Measurements from ENCODE around the gene SNRPE.
A peak's percentile ranks its signal among the peaks of the same experiment; 100 is the strongest.

The SNRPE gene

GRCh38 chr1:203891950-203892349 is 30.6 kb downstream of the SNRPE start:
- Histone ChIP-seq H2BK5ac (ENCODE audit: low read length) (no peak overlapping the region), H3K23ac (ENCODE audit: low read depth, low read length, poor library complexity) (no peak overlapping the region), H2BK15ac (ENCODE audit: low read length) (no peak overlapping the region), H4K8ac (ENCODE audit: low read depth, low read length) (no peak overlapping the region), H3K9ac (ENCODE audit: low read depth, low read length, poor library complexity) (no peak overlapping the region), H3K14ac (ENCODE audit: low read length) (no peak overlapping the region), H3K18ac (ENCODE audit: low read length) (no peak overlapping the region), H2BK12ac (ENCODE audit: low read length) (no peak overlapping the region), H3K27me3 (ENCODE audit: control insufficient read depth in 3 of 3, insufficient read depth in 3 of 3, low read depth in 1 of 3, low read length in 3 of 3) (no peaks in the 10 kb centered on the region), H2BK120ac (ENCODE audit: low read depth, low read length) (no peak overlapping the region), H3K4ac (ENCODE audit: low read length) (no peak overlapping the region), H3K4me3 (ENCODE audit: low read length in 2 of 2) (no peak overlapping the region), H3K36me3 (replicated peaks in 1 of 2; ENCODE audit: control insufficient read depth in 2 of 2, insufficient read depth in 2 of 2, low read length in 2 of 2) (no peaks in the 10 kb centered on the region), H3K27ac (replicated peaks; ENCODE audit: low read length) (no peak overlapping the region), H3K4me1 (ENCODE audit: control insufficient read depth in 2 of 2, insufficient read depth in 1 of 2, low read depth in 1 of 2, low read length in 2 of 2) (no peaks in the 10 kb centered on the region), H2AFZ (ENCODE audit: low read length) (no peak overlapping the region), H3K9me3 (replicated peaks in 1 of 2; ENCODE audit: control insufficient read depth in 2 of 2, insufficient read depth in 1 of 2, low read depth in 1 of 2, low read length in 2 of 2) (peaks cover 0 to 1% of the 10 kb centered on the region in 2 donors), H3K4me2 (ENCODE audit: insufficient read depth, low read length, poor library complexity, severe bottlenecking) (no peak overlapping the region), H3K79me1 (ENCODE audit: low read depth, low read length) (no peaks in the 10 kb centered on the region), H4K91ac (ENCODE audit: low read depth, low read length, poor library complexity) (no peak overlapping the region), H2AK5ac (ENCODE audit: low read depth, low read length) (no peak overlapping the region)
- WGBS, 2 donors (ENCODE audit: extremely low coverage in 2 of 2, insufficient read length in 2 of 2, insufficient replicate concordance in 1 of 2): no CpG with 5 or more reads among the region's 2 CpGs
- no peak for DNase-seq (ENCODE audit: low spot score)

GRCh38 chr1:203898458-203899352 is 37.3 kb downstream of the SNRPE start:
- no peaks in the 10 kb centered on the region for H3K27me3 ChIP-seq (ENCODE audit: control insufficient read depth in 3 of 3, insufficient read depth in 3 of 3, low read depth in 1 of 3, low read length in 3 of 3)
- no CpG with 5 or more reads among the region's 12 CpGs for WGBS, 2 donors (ENCODE audit: extremely low coverage in 2 of 2, insufficient read length in 2 of 2, insufficient replicate concordance in 1 of 2)
- H2BK15ac ChIP-seq (ENCODE audit: low read length): no peak overlapping the region

GRCh38 chr1:203899353-203899716 is 37.9 kb downstream of the SNRPE start:
- no peak overlapping the region for H3K4me2 ChIP-seq (ENCODE audit: insufficient read depth, low read length, poor library complexity, severe bottlenecking)
- H3K79me1 ChIP-seq (ENCODE audit: low read depth, low read length): no peaks in the 10 kb centered on the region
- no CpG with 5 or more reads among the region's 1 CpG for WGBS, 2 donors (ENCODE audit: extremely low coverage in 2 of 2, insufficient read length in 2 of 2, insufficient replicate concordance in 1 of 2)
- H3K4me1 ChIP-seq (ENCODE audit: control insufficient read depth in 2 of 2, insufficient read depth in 1 of 2, low read depth in 1 of 2, low read length in 2 of 2): no peaks in the 10 kb centered on the region
- no peak overlapping the region for H3K4ac ChIP-seq (ENCODE audit: low read length)
- no peak overlapping the region for H2AFZ ChIP-seq (ENCODE audit: low read length)
- no peak overlapping the region for H3K18ac ChIP-seq (ENCODE audit: low read length)
- no peak overlapping the region for H4K91ac ChIP-seq (ENCODE audit: low read depth, low read length, poor library complexity)
- H2BK5ac ChIP-seq (ENCODE audit: low read length): no peak overlapping the region
- H3K9ac ChIP-seq (ENCODE audit: low read depth, low read length, poor library complexity): no peak overlapping the region
- no peak overlapping the region for H2BK12ac ChIP-seq (ENCODE audit: low read length)
- H3K4me3 ChIP-seq (ENCODE audit: low read length in 2 of 2): no peak overlapping the region
- no peak overlapping the region for H2BK120ac ChIP-seq (ENCODE audit: low read depth, low read length)
- H3K9me3 ChIP-seq (replicated peaks in 1 of 2; ENCODE audit: control insufficient read depth in 2 of 2, insufficient read depth in 1 of 2, low read depth in 1 of 2, low read length in 2 of 2): peaks cover 0 to 1% of the 10 kb centered on the region in 2 donors
- H3K27ac ChIP-seq (replicated peaks; ENCODE audit: low read length): no peak overlapping the region
- no peak overlapping the region for H3K14ac ChIP-seq (ENCODE audit: low read length)
- H3K23ac ChIP-seq (ENCODE audit: low read depth, low read length, poor library complexity): no peak overlapping the region
- no peak overlapping the region for H2BK15ac ChIP-seq (ENCODE audit: low read length)
- no peaks in the 10 kb centered on the region for H3K27me3 ChIP-seq (ENCODE audit: control insufficient read depth in 3 of 3, insufficient read depth in 3 of 3, low read depth in 1 of 3, low read length in 3 of 3)
- no peaks in the 10 kb centered on the region for H3K36me3 ChIP-seq (replicated peaks in 1 of 2; ENCODE audit: control insufficient read depth in 2 of 2, insufficient read depth in 2 of 2, low read length in 2 of 2)
- no peak overlapping the region for H4K8ac ChIP-seq (ENCODE audit: low read depth, low read length)
- DNase-seq (ENCODE audit: low spot score): no peak
- no peak overlapping the region for H2AK5ac ChIP-seq (ENCODE audit: low read depth, low read length)

More at GRCh38 chr1:203898458-203899352, 37.3 kb downstream of the SNRPE start:
- H2BK5ac ChIP-seq (ENCODE audit: low read length): no peak overlapping the region
- no peak overlapping the region for H2BK120ac ChIP-seq (ENCODE audit: low read depth, low read length)
- no peak overlapping the region for H3K27ac ChIP-seq (replicated peaks; ENCODE audit: low read length)
- no peak overlapping the region for H3K4ac ChIP-seq (ENCODE audit: low read length)
- H2AFZ ChIP-seq (ENCODE audit: low read length): no peak overlapping the region
- peaks cover 0 to 1% of the 10 kb centered on the region in 2 donors for H3K9me3 ChIP-seq (replicated peaks in 1 of 2; ENCODE audit: control insufficient read depth in 2 of 2, insufficient read depth in 1 of 2, low read depth in 1 of 2, low read length in 2 of 2)
- H3K18ac ChIP-seq (ENCODE audit: low read length): no peak overlapping the region
- H3K9ac ChIP-seq (ENCODE audit: low read depth, low read length, poor library complexity): no peak overlapping the region
- no peaks in the 10 kb centered on the region for H3K79me1 ChIP-seq (ENCODE audit: low read depth, low read length)
- no peak overlapping the region for H3K4me2 ChIP-seq (ENCODE audit: insufficient read depth, low read length, poor library complexity, severe bottlenecking)
- H3K23ac ChIP-seq (ENCODE audit: low read depth, low read length, poor library complexity): no peak overlapping the region
- no peak overlapping the region for H2AK5ac ChIP-seq (ENCODE audit: low read depth, low read length)
- no peak overlapping the region for H3K4me3 ChIP-seq (ENCODE audit: low read length in 2 of 2)
- H4K8ac ChIP-seq (ENCODE audit: low read depth, low read length): no peak overlapping the region
- no peak overlapping the region for H3K14ac ChIP-seq (ENCODE audit: low read length)
- no peak overlapping the region for H2BK12ac ChIP-seq (ENCODE audit: low read length)
- DNase-seq (ENCODE audit: low spot score): no peak
- H3K4me1 ChIP-seq (ENCODE audit: control insufficient read depth in 2 of 2, insufficient read depth in 1 of 2, low read depth in 1 of 2, low read length in 2 of 2): no peaks in the 10 kb centered on the region
- no peak overlapping the region for H4K91ac ChIP-seq (ENCODE audit: low read depth, low read length, poor library complexity)
- H3K36me3 ChIP-seq (replicated peaks in 1 of 2; ENCODE audit: control insufficient read depth in 2 of 2, insufficient read depth in 2 of 2, low read length in 2 of 2): no peaks in the 10 kb centered on the region

DNA sequence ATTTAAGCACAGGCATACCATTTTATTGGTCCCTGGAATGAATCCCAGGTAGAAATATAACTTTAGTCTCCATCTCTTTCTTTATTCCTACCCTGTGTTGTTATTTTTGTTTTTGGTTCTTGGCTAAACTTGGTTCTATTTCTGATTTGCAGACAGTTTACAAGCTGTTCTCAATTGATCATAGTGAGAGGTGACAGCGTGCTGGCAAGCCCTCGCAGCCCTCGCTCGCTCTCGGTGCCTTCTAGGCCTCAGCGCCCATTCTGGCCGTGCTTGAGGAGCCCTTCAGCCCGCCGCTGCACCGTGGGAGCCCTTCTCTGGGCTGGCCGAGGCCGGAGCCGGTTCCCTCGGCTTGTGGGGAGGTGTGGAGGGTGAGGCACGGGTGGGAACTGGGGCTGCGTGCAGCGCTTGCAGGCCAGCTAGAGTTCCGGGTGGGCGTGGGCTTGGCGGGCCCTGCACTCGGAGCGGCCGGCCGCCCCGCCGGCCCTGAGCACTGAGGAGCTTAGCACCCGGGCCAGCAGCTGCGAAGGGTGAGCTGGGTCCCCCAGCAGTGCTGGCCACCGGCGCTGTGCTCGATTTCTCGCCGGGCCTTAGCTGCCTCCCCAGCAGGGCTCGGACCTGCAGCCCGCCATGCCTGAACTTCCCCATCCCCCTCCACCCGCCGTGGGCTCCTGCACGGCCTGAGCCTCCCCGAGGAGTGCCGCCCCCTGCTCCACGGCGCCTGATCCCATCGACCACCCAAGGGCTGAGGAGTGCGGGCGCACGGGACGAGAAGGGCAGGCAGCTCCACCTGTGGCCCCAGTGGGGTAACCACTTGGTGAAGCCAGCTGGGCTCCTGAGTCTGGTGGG is 38.7 kb downstream of the SNRPE start:
- Histone ChIP-seq H2AFZ (ENCODE audit: low read length) (no peak overlapping the region), H4K8ac (ENCODE audit: low read depth, low read length) (no peak overlapping the region), H2BK12ac (ENCODE audit: low read length) (no peak overlapping the region), H3K79me1 (ENCODE audit: low read depth, low read length) (no peaks in the 10 kb centered on the region), H2BK15ac (ENCODE audit: low read length) (no peak overlapping the region), H2AK5ac (ENCODE audit: low read depth, low read length) (no peak overlapping the region), H3K9me3 (replicated peaks in 1 of 2; ENCODE audit: control insufficient read depth in 2 of 2, insufficient read depth in 1 of 2, low read depth in 1 of 2, low read length in 2 of 2) (peaks cover 0 to 1% of the 10 kb centered on the region in 2 donors), H4K91ac (ENCODE audit: low read depth, low read length, poor library complexity) (no peak overlapping the region), H3K9ac (ENCODE audit: low read depth, low read length, poor library complexity) (no peak overlapping the region), H2BK120ac (ENCODE audit: low read depth, low read length) (no peak overlapping the region), H3K4me2 (ENCODE audit: insufficient read depth, low read length, poor library complexity, severe bottlenecking) (no peak overlapping the region), H3K4ac (ENCODE audit: low read length) (no peak overlapping the region), H3K27me3 (ENCODE audit: control insufficient read depth in 3 of 3, insufficient read depth in 3 of 3, low read depth in 1 of 3, low read length in 3 of 3) (no peaks in the 10 kb centered on the region), H3K4me1 (ENCODE audit: control insufficient read depth in 2 of 2, insufficient read depth in 1 of 2, low read depth in 1 of 2, low read length in 2 of 2) (no peaks in the 10 kb centered on the region), H3K14ac (ENCODE audit: low read length) (no peak overlapping the region), H3K27ac (replicated peaks; ENCODE audit: low read length) (no peak overlapping the region), H2BK5ac (ENCODE audit: low read length) (no peak overlapping the region), H3K18ac (ENCODE audit: low read length) (peak overlapping the region; percentile 80), H3K4me3 (ENCODE audit: low read length in 2 of 2) (no peak overlapping the region), H3K36me3 (replicated peaks in 1 of 2; ENCODE audit: control insufficient read depth in 2 of 2, insufficient read depth in 2 of 2, low read length in 2 of 2) (no peaks in the 10 kb centered on the region), H3K23ac (ENCODE audit: low read depth, low read length, poor library complexity) (peak overlapping the region; percentile 65)
- DNase-seq (ENCODE audit: low spot score): no peak
- WGBS, 2 donors (ENCODE audit: extremely low coverage in 2 of 2, insufficient read length in 2 of 2, insufficient replicate concordance in 1 of 2): no CpG with 5 or more reads among the region's 47 CpGs
